ENCODE measurements around the gene ADGRG2.
A peak's percentile ranks its signal among the peaks of the same experiment; 100 is the strongest.

The ADGRG2 gene

DNA sequence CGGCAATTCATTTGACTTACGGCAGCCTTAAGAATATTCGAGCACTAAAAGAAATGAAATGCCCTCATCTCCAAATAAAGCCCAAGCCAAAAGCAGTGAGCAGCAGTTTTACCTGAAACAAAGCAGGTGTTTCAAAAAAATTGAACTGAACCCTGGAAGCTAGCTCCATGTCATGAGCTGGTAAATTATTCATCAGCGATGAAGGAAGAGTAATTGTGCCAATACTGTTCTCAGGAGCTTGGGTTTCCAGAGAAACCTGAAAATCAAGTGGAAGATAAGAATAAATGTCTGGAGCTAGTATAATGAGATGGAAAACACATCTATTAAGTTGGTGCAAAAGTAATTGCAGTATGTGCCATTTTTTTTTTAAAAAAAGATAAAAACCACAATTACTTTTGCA, 114.4 kb downstream of the ADGRG2 start:
- Histone ChIP-seq H3K36me3 (ENCODE audit: control insufficient read depth in 4 of 4, insufficient read depth in 4 of 4, low read length in 3 of 4) (no peaks in the 10 kb centered on the region), H3K27ac (ENCODE audit: insufficient read depth in 1 of 2, low read depth in 1 of 2, low read length in 2 of 2, poor library complexity in 1 of 2, severe bottlenecking in 2 of 2) (no peak overlapping the region), H3K9me3 (ENCODE audit: control extremely low read depth in 1 of 5, control insufficient read depth in 4 of 5, insufficient read depth in 2 of 5, low read depth in 1 of 5, low read length in 4 of 5) (no peaks in the 10 kb centered on the region), H3K4me3 (ENCODE audit: control insufficient read depth in 1 of 7, extremely low read depth in 1 of 7, insufficient read depth in 4 of 7, low read depth in 2 of 7, low read length in 6 of 7) (no peak overlapping the region), H3K27me3 (replicated peaks in 2 of 5; ENCODE audit: control insufficient read depth in 4 of 5, insufficient read depth in 5 of 5, low read length in 4 of 5) (peaks cover 0 to 5% (median 0%) of the 10 kb centered on the region in 5 experiments), H3K4me1 (ENCODE audit: control extremely low read depth in 1 of 4, control insufficient read depth in 4 of 4, insufficient read depth in 4 of 4, low read length in 3 of 4) (no peaks in the 10 kb centered on the region)
- ChIA-PET POLR2A (interaction anchor here (0.7 kb wide), 1 partner anchor 1107 kb away, joined by 8 read pairs; no protein-coding TSS in a partner anchor), CTCF (interaction anchor here (0.6 kb wide), 1 partner anchor 719 kb away, joined by 5 read pairs; no protein-coding TSS in a partner anchor)
- 96% methylated on average over 4 of the region's 4 CpGs for WGBS (ENCODE audit: insufficient coverage)
- DNase-seq, result no peak

DNA sequence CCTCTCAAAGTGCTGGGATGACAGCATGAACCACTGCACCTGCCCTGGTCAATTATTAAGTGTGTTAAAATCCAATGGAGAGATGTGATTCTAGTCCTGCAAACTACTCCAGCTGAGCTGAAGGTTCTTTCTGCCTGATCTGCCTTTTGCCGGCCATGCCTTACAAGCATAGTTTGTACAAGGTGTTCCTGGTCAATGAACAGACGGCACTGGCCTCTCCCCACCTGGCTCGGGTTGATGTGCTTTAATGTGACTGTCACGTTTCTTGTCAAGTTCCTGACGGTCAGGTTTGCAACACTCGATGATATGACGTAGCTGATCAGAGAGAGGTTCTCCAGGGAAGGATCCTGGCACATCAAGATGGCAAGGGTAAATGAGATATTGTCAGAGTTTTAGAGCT, 115.3 kb downstream of the ADGRG2 start:
- WGBS (ENCODE audit: insufficient coverage), result 100% methylated on average over 2 of the region's 7 CpGs
- POLR2A ChIA-PET, result no interaction called here

GRCh38 chrX:19005909-19006308, 116.4 kb downstream of the ADGRG2 start:
- peak in 2 of 3 donors; percentile 4 to 8 for DNase-seq
- ChIA-PET CTCF (no interaction called here), POLR2A (no interaction called here)
- H3K9me3 ChIP-seq (ENCODE audit: control extremely low read depth in 1 of 5, control insufficient read depth in 4 of 5, insufficient read depth in 2 of 5, low read depth in 1 of 5, low read length in 4 of 5), result no peaks in the 10 kb centered on the region
- 79% methylated on average over 4 of the region's 4 CpGs for WGBS (ENCODE audit: insufficient coverage)
- H3K4me3 ChIP-seq (ENCODE audit: control insufficient read depth in 1 of 7, extremely low read depth in 1 of 7, insufficient read depth in 4 of 7, low read depth in 2 of 7, low read length in 6 of 7), result no peak overlapping the region
- H3K27ac ChIP-seq (ENCODE audit: insufficient read depth in 1 of 2, low read depth in 1 of 2, low read length in 2 of 2, poor library complexity in 1 of 2, severe bottlenecking in 2 of 2), result no peak overlapping the region
- H3K36me3 ChIP-seq (ENCODE audit: control insufficient read depth in 4 of 4, insufficient read depth in 4 of 4, low read length in 3 of 4), result no peaks in the 10 kb centered on the region
- no peaks in the 10 kb centered on the region for H3K27me3 ChIP-seq (replicated peaks in 2 of 5; ENCODE audit: control insufficient read depth in 4 of 5, insufficient read depth in 5 of 5, low read length in 4 of 5)
- no peaks in the 10 kb centered on the region for H3K4me1 ChIP-seq (ENCODE audit: control extremely low read depth in 1 of 4, control insufficient read depth in 4 of 4, insufficient read depth in 4 of 4, low read length in 3 of 4)

More for the DNA sequence above, 115.3 kb downstream of the ADGRG2 start:
- CTCF ChIA-PET, result no interaction called here
- H3K36me3 ChIP-seq (ENCODE audit: control insufficient read depth in 4 of 4, insufficient read depth in 4 of 4, low read length in 3 of 4), result no peaks in the 10 kb centered on the region
- DNase-seq, result no peak
- H3K27me3 ChIP-seq (replicated peaks in 2 of 5; ENCODE audit: control insufficient read depth in 4 of 5, insufficient read depth in 5 of 5, low read length in 4 of 5), result no peaks in the 10 kb centered on the region
- H3K27ac ChIP-seq (ENCODE audit: insufficient read depth in 1 of 2, low read depth in 1 of 2, low read length in 2 of 2, poor library complexity in 1 of 2, severe bottlenecking in 2 of 2), result no peak overlapping the region
- H3K4me3 ChIP-seq (ENCODE audit: control insufficient read depth in 1 of 7, extremely low read depth in 1 of 7, insufficient read depth in 4 of 7, low read depth in 2 of 7, low read length in 6 of 7), result no peak overlapping the region
- H3K9me3 ChIP-seq (ENCODE audit: control extremely low read depth in 1 of 5, control insufficient read depth in 4 of 5, insufficient read depth in 2 of 5, low read depth in 1 of 5, low read length in 4 of 5), result no peaks in the 10 kb centered on the region
- no peaks in the 10 kb centered on the region for H3K4me1 ChIP-seq (ENCODE audit: control extremely low read depth in 1 of 4, control insufficient read depth in 4 of 4, insufficient read depth in 4 of 4, low read length in 3 of 4)

- Histone ChIP-seq H3K36me3 (ENCODE audit: control insufficient read depth in 4 of 4, insufficient read depth in 4 of 4, low read length in 3 of 4) (no peaks in the 10 kb centered on the region), H3K4me3 (ENCODE audit: control insufficient read depth in 1 of 7, extremely low read depth in 1 of 7, insufficient read depth in 4 of 7, low read depth in 2 of 7, low read length in 6 of 7) (no peak overlapping the region), H3K9me3 (ENCODE audit: control extremely low read depth in 1 of 5, control insufficient read depth in 4 of 5, insufficient read depth in 2 of 5, low read depth in 1 of 5, low read length in 4 of 5) (no peaks in the 10 kb centered on the region), H3K27ac (ENCODE audit: insufficient read depth in 1 of 2, low read depth in 1 of 2, low read length in 2 of 2, poor library complexity in 1 of 2, severe bottlenecking in 2 of 2) (no peak overlapping the region), H3K4me1 (ENCODE audit: control extremely low read depth in 1 of 4, control insufficient read depth in 4 of 4, insufficient read depth in 4 of 4, low read length in 3 of 4) (no peaks in the 10 kb centered on the region), H3K27me3 (replicated peaks in 2 of 5; ENCODE audit: control insufficient read depth in 4 of 5, insufficient read depth in 5 of 5, low read length in 4 of 5) (no peaks in the 10 kb centered on the region)
- CTCF ChIA-PET, result no interaction called here
- DNase-seq, result no peak
- POLR2A ChIA-PET, result no interaction called here
- 91% methylated on average over 4 of the region's 5 CpGs for WGBS (ENCODE audit: insufficient coverage)
Measured at GRCh38 chrX:19003756-19004155, 118.5 kb downstream of the ADGRG2 start.

DNA sequence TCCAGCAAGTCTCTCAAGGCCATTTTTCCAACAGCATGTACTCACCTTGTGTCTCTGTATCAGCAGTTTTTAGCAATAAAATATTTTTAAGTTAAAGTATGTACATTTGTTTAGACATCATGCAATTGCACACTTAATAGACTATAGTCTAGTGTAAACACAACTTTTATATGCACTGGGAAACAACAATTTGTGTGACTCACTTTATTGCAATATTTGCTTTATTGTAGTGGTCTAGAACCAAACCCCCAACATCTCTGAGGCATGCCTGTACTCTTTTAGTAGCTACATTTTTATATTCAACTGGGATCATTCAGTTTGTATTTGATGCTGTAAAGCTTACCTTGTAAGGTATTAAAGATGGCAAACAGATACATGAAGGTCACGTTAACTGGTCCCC, 123.6 kb downstream of the ADGRG2 start:
- Histone ChIP-seq H3K4me3 (ENCODE audit: control insufficient read depth in 1 of 7, extremely low read depth in 1 of 7, insufficient read depth in 4 of 7, low read depth in 2 of 7, low read length in 6 of 7) (no peak overlapping the region), H3K27ac (ENCODE audit: insufficient read depth in 1 of 2, low read depth in 1 of 2, low read length in 2 of 2, poor library complexity in 1 of 2, severe bottlenecking in 2 of 2) (no peak overlapping the region), H3K4me1 (ENCODE audit: control extremely low read depth in 1 of 4, control insufficient read depth in 4 of 4, insufficient read depth in 4 of 4, low read length in 3 of 4) (no peaks in the 10 kb centered on the region), H3K9me3 (ENCODE audit: control extremely low read depth in 1 of 5, control insufficient read depth in 4 of 5, insufficient read depth in 2 of 5, low read depth in 1 of 5, low read length in 4 of 5) (no peaks in the 10 kb centered on the region), H3K36me3 (ENCODE audit: control insufficient read depth in 4 of 4, insufficient read depth in 4 of 4, low read length in 3 of 4) (no peaks in the 10 kb centered on the region), H3K27me3 (replicated peaks in 2 of 5; ENCODE audit: control insufficient read depth in 4 of 5, insufficient read depth in 5 of 5, low read length in 4 of 5) (peaks cover 0 to 2% (median 0%) of the 10 kb centered on the region in 5 experiments)
- CTCF ChIA-PET, result no interaction called here
- DNase-seq, result no peak
- POLR2A ChIA-PET, result no interaction called here
- 60% methylated on average over 1 of the region's 1 CpG for WGBS (ENCODE audit: insufficient coverage)

DNA sequence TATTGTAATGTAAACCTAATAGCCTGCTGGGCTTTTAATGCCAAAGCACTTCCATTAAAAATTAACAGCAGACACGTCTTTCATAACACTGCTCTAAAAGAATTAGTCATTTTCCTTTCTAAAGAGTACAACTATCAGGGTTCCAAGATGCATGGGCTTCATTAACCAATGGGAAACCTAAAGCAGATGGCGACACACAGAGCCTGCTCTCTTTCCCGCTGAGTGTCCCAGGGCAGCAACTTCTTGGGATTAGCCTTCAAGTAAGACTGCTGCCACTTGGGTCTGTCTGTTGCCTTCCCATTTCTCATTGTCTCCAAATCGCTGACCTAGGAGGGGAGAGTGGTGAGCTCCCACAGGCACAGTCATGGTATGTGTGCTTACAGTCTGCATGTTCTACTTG, 124.4 kb downstream of the ADGRG2 start:
- ChIA-PET POLR2A (no interaction called here), CTCF (no interaction called here)
- Histone ChIP-seq H3K36me3 (ENCODE audit: control insufficient read depth in 4 of 4, insufficient read depth in 4 of 4, low read length in 3 of 4) (no peaks in the 10 kb centered on the region), H3K4me1 (ENCODE audit: control extremely low read depth in 1 of 4, control insufficient read depth in 4 of 4, insufficient read depth in 4 of 4, low read length in 3 of 4) (no peaks in the 10 kb centered on the region), H3K27me3 (replicated peaks in 2 of 5; ENCODE audit: control insufficient read depth in 4 of 5, insufficient read depth in 5 of 5, low read length in 4 of 5) (peaks cover 0 to 2% (median 0%) of the 10 kb centered on the region in 5 experiments), H3K27ac (ENCODE audit: insufficient read depth in 1 of 2, low read depth in 1 of 2, low read length in 2 of 2, poor library complexity in 1 of 2, severe bottlenecking in 2 of 2) (no peak overlapping the region), H3K4me3 (ENCODE audit: control insufficient read depth in 1 of 7, extremely low read depth in 1 of 7, insufficient read depth in 4 of 7, low read depth in 2 of 7, low read length in 6 of 7) (no peak overlapping the region), H3K9me3 (ENCODE audit: control extremely low read depth in 1 of 5, control insufficient read depth in 4 of 5, insufficient read depth in 2 of 5, low read depth in 1 of 5, low read length in 4 of 5) (no peaks in the 10 kb centered on the region)
- 68% methylated on average over 4 of the region's 4 CpGs for WGBS (ENCODE audit: insufficient coverage)
- no peak for DNase-seq

- H3K4me1 ChIP-seq (ENCODE audit: control extremely low read depth in 1 of 4, control insufficient read depth in 4 of 4, insufficient read depth in 4 of 4, low read length in 3 of 4), result no peaks in the 10 kb centered on the region
- H3K9me3 ChIP-seq (ENCODE audit: control extremely low read depth in 1 of 5, control insufficient read depth in 4 of 5, insufficient read depth in 2 of 5, low read depth in 1 of 5, low read length in 4 of 5), result no peaks in the 10 kb centered on the region
- no peak for DNase-seq
- no peak overlapping the region for H3K27ac ChIP-seq (ENCODE audit: insufficient read depth in 1 of 2, low read depth in 1 of 2, low read length in 2 of 2, poor library complexity in 1 of 2, severe bottlenecking in 2 of 2)
- POLR2A ChIA-PET, result no interaction called here
- no peaks in the 10 kb centered on the region for H3K36me3 ChIP-seq (ENCODE audit: control insufficient read depth in 4 of 4, insufficient read depth in 4 of 4, low read length in 3 of 4)
- CTCF ChIA-PET, result interaction anchor here (1.0 kb wide), 1 partner anchor 11 kb away, joined by 3 read pairs; no protein-coding TSS in a partner anchor
- H3K4me3 ChIP-seq (ENCODE audit: control insufficient read depth in 1 of 7, extremely low read depth in 1 of 7, insufficient read depth in 4 of 7, low read depth in 2 of 7, low read length in 6 of 7), result no peak overlapping the region
- H3K27me3 ChIP-seq (replicated peaks in 2 of 5; ENCODE audit: control insufficient read depth in 4 of 5, insufficient read depth in 5 of 5, low read length in 4 of 5), result peaks cover 0 to 2% (median 0%) of the 10 kb centered on the region in 5 experiments
Measured at GRCh38 chrX:18996536-18996935, 125.7 kb downstream of the ADGRG2 start.
